Measurements from ENCODE around the gene LAYN. TPM values are rescaled to one million over a fixed set of nuclear protein-coding genes. Genes with fewer than 3 reads are reported as not detected.
A peak's percentile ranks its signal among the peaks of the same experiment; 100 is the strongest.

Gene LAYN
- polyA plus RNA-seq, 2 of the 4 experiments (the other 2 are of a cell fraction), result 4.1 to 9.0 TPM

DNA sequence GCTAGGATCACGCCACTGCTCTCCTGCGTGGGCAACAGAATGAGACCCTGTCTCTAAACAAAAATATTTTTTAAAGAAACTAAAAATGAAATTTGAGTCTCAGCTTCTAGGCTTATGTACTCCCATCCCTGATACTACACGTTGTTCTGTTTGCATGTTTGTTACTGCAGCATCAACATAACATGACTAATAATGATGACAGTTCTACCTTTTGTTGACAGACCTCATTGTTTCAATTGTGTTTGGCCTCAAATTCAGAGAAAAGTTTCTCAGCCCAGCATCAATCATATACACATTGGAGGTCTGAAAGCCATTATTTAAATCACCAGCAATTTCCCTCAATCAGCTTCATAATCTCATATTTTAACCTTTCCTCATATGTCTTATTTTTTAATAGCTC, 20.8 kb downstream of the LAYN start:
- POLR2A ChIA-PET, result no interaction called here
- peaks cover 5% of the 10 kb centered on the region; the same call in 2 of the 3 replicates for H3K9me3 ChIP-seq
- TF ChIP-seq, protein P1, sequence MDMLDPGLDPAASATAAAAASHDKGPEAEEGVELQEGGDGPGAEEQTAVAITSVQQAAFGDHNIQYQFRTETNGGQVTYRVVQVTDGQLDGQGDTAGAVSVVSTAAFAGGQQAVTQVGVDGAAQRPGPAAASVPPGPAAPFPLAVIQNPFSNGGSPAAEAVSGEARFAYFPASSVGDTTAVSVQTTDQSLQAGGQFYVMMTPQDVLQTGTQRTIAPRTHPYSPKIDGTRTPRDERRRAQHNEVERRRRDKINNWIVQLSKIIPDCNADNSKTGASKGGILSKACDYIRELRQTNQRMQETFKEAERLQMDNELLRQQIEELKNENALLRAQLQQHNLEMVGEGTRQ (IDR thresholded peaks at IDR 0.05), result no peak
- TF ChIP-seq ESRRA (IDR thresholded peaks at IDR 0.05; ENCODE audit: borderline replicate concordance, low read length) (no peak), HOXA7 (CRISPR knock-in tag; IDR thresholded peaks at IDR 0.05) (no peak), MYC (IDR thresholded peaks at IDR 0.05; ENCODE audit: borderline replicate concordance, low read length) (no peak), EHF (CRISPR knock-in tag; IDR thresholded peaks at IDR 0.05) (no peak), EP300 (IDR thresholded peaks at IDR 0.05) (no peak), FOXS1 (CRISPR knock-in tag; IDR thresholded peaks at IDR 0.05) (no peak), NR3C1 (IDR thresholded peaks at IDR 0.05) (no peak), GATA3 (IDR thresholded peaks at IDR 0.05; ENCODE audit: borderline replicate concordance) (no peak), BHLHE40 (IDR thresholded peaks at IDR 0.05; ENCODE audit: low read depth, low read length) (no peak), JUNB (IDR thresholded peaks at IDR 0.05) (no peak), SREBF2 (IDR thresholded peaks at IDR 0.05) (no peak)
- TF ChIP-seq, protein P2, sequence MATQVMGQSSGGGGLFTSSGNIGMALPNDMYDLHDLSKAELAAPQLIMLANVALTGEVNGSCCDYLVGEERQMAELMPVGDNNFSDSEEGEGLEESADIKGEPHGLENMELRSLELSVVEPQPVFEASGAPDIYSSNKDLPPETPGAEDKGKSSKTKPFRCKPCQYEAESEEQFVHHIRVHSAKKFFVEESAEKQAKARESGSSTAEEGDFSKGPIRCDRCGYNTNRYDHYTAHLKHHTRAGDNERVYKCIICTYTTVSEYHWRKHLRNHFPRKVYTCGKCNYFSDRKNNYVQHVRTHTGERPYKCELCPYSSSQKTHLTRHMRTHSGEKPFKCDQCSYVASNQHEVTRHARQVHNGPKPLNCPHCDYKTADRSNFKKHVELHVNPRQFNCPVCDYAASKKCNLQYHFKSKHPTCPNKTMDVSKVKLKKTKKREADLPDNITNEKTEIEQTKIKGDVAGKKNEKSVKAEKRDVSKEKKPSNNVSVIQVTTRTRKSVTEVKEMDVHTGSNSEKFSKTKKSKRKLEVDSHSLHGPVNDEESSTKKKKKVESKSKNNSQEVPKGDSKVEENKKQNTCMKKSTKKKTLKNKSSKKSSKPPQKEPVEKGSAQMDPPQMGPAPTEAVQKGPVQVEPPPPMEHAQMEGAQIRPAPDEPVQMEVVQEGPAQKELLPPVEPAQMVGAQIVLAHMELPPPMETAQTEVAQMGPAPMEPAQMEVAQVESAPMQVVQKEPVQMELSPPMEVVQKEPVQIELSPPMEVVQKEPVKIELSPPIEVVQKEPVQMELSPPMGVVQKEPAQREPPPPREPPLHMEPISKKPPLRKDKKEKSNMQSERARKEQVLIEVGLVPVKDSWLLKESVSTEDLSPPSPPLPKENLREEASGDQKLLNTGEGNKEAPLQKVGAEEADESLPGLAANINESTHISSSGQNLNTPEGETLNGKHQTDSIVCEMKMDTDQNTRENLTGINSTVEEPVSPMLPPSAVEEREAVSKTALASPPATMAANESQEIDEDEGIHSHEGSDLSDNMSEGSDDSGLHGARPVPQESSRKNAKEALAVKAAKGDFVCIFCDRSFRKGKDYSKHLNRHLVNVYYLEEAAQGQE (IDR thresholded peaks at IDR 0.05), result no peak
- TF ChIP-seq, protein P3, sequence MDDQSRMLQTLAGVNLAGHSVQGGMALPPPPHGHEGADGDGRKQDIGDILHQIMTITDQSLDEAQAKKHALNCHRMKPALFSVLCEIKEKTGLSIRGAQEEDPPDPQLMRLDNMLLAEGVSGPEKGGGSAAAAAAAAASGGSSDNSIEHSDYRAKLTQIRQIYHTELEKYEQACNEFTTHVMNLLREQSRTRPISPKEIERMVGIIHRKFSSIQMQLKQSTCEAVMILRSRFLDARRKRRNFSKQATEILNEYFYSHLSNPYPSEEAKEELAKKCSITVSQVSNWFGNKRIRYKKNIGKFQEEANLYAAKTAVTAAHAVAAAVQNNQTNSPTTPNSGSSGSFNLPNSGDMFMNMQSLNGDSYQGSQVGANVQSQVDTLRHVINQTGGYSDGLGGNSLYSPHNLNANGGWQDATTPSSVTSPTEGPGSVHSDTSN (IDR thresholded peaks at IDR 0.05), result no peak
- TF ChIP-seq, protein P4, sequence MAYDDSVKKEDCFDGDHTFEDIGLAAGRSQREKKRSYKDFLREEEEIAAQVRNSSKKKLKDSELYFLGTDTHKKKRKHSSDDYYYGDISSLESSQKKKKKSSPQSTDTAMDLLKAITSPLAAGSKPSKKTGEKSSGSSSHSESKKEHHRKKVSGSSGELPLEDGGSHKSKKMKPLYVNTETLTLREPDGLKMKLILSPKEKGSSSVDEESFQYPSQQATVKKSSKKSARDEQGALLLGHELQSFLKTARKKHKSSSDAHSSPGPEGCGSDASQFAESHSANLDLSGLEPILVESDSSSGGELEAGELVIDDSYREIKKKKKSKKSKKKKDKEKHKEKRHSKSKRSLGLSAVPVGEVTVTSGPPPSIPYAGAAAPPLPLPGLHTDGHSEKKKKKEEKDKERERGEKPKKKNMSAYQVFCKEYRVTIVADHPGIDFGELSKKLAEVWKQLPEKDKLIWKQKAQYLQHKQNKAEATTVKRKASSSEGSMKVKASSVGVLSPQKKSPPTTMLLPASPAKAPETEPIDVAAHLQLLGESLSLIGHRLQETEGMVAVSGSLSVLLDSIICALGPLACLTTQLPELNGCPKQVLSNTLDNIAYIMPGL (CRISPR knock-in tag; IDR thresholded peaks at IDR 0.05; ENCODE audit: borderline replicate concordance), result no peak
- TF ChIP-seq, protein P5, sequence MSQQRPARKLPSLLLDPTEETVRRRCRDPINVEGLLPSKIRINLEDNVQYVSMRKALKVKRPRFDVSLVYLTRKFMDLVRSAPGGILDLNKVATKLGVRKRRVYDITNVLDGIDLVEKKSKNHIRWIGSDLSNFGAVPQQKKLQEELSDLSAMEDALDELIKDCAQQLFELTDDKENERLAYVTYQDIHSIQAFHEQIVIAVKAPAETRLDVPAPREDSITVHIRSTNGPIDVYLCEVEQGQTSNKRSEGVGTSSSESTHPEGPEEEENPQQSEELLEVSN (IDR thresholded peaks at IDR 0.05; ENCODE audit: borderline replicate concordance, low read depth), result no peak
- H3K27ac ChIP-seq, result peak overlapping the region; percentile 48 to 61
- peaks cover 40% of the 10 kb centered on the region for H3K4me1 ChIP-seq
- FAIRE-seq (no peak), ATAC-seq (no peak), DNase-seq (ENCODE audit: low read depth in 1 of 2, low spot score in 1 of 2) (no peak)
- CTCF ChIA-PET, result interaction anchor here (0.6 to 2.7 kb wide), 4 partner anchors 19 to 216 kb away, joined by 4 to 7 read pairs (median 4); no protein-coding TSS in a partner anchor
- no peak overlapping the region for H3K4me3 ChIP-seq
- 68% methylated on average over 3 of the region's 3 CpGs for WGBS (ENCODE audit: missing lambda C conversion rate)
- peak overlapping the region; percentile 67 for H3K4me2 ChIP-seq

DNA sequence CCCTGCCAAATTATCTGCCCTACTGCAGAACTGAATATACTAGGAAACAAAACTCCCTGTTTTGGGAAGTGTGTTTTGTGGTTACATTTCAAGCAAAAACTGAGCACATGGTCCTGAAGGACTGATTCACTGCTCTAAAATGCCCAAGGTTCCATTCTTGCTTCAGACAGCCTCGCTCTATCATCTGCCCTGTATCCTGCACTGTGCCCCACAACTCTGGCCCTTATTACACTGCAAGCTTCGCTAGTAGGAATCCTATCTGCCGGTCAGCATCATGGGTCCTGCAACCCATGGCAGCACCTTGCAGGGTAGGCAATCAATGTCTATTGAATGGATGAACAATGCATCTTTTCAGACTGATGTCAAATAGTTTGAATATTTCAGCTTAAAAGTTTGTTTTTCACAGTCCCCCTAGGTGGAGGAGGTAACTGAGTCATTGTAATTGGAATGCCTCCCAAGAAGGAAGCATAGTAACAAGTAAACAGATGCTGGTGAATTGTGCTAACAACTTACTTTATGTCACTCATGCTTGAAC, 21.3 kb downstream of the LAYN start:
- ATAC-seq, result peak; percentile 72 to 78

More for the DNA sequence above, 21.3 kb downstream of the LAYN start:
- WGBS (ENCODE audit: missing lambda C conversion rate), result 22% methylated on average over 3 of the region's 3 CpGs
- DNase-seq (ENCODE audit: low read depth in 1 of 2, low spot score in 1 of 2) (peak in 1 of 2 experiments; percentile 45), FAIRE-seq (no peak)
- POLR2A ChIA-PET, result no interaction called here
- TF ChIP-seq, protein P3 (IDR thresholded peaks at IDR 0.05), result no peak
- TF ChIP-seq FOSL2 (IDR thresholded peaks at IDR 0.05) (no peak), FOSL2 (CRISPR knock-in tag; IDR thresholded peaks at IDR 0.05) (peak; percentile 33)
- Histone ChIP-seq H3K4me2 (peak overlapping the region; percentile 67), H3K4me3 (no peak overlapping the region), H3K4me1 (peaks cover 40% of the 10 kb centered on the region), H3K27ac (peak overlapping the region; percentile 48 to 77), H3K9me3 (no peaks in the 10 kb centered on the region)
- CTCF ChIA-PET, result interaction anchor here (0.7 to 2.7 kb wide), 3 partner anchors 19 to 216 kb away, joined by 4 to 7 read pairs (median 5); no protein-coding TSS in a partner anchor

Measured in A549 (cell line).